Right lobe of liver (tissue), 4 donors: ENCODE results near the gene MARK4.

Experiments
- POLR2A ChIP-seq: fragments of 450-650 bp; IDR thresholded peaks from one replicate; pipeline ENCODE4 v1.6.1; 2017; ENCODE audit warnings: antibody characterized with exemption, mild to moderate bottlenecking
- TF ChIP-seq, protein P1 (sequence below), 4 donors: fragments of 200-600 bp in 3 of 4; fragments of 450-650 bp in 1 of 4; IDR thresholded peaks; one replicate each; pipeline versions ENCODE4 v1.5.1 to v1.8.0; 2016 to 2022; ENCODE audit warnings: antibody characterized with exemption in 4 of 4, mild to moderate bottlenecking in 2 of 4
- donor health status: DM: no; HTN: no; CAD: no.
- donor health status: DM: no; HTN: no; CAD: no.
- donor health status: DM: no; HTN: yes; CAD: no.

DNA sequence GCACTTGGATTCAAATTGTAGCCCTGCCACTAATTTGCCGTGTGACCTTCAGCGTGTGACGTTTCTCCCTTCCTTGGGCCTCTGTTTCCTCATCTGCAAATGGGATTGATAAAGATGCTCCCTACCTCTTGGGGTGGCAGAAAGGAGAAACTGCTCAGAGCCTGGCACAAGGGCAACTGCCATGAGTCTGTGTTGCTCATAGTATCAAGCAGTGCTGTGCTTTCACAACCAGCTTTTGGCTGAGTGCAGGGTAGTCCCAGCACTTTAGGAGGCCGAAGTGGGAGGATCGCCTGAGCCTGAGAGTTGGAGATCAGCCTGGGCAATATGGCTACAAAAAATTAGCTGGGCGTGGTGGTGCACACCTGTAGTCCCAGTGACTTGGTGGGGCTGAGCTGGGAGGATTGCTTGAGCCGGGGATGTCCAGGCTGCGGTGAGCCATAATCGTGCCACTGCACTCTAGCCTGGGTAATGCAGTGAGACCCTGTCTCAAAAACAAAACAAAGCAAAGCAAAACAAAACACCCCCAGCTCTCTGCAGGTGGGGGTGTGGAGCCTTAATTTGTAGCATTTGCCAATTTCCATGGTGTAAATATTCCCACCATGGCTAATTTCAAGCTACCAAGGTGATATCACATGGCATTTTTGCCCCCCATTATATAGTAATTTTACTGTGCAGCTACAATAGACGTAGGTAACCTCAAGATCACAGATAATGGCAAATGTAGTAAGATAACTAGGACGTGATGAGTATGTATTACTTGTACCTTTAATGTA lies 1.6 kb upstream of the MARK4 start:
- TF ChIP-seq, protein P1, sequence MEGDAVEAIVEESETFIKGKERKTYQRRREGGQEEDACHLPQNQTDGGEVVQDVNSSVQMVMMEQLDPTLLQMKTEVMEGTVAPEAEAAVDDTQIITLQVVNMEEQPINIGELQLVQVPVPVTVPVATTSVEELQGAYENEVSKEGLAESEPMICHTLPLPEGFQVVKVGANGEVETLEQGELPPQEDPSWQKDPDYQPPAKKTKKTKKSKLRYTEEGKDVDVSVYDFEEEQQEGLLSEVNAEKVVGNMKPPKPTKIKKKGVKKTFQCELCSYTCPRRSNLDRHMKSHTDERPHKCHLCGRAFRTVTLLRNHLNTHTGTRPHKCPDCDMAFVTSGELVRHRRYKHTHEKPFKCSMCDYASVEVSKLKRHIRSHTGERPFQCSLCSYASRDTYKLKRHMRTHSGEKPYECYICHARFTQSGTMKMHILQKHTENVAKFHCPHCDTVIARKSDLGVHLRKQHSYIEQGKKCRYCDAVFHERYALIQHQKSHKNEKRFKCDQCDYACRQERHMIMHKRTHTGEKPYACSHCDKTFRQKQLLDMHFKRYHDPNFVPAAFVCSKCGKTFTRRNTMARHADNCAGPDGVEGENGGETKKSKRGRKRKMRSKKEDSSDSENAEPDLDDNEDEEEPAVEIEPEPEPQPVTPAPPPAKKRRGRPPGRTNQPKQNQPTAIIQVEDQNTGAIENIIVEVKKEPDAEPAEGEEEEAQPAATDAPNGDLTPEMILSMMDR (IDR thresholded peaks at IDR 0.05), result no peak
- TF ChIP-seq POLR2A, result no peak
